ENCODE results near the gene PACRG.

GRCh38 chr6:162710419-162710818 is 17.4 kb upstream of the PACRG start:
- TF ChIP-seq POLR2A (IDR thresholded peaks at IDR 0.05; ENCODE audit: low read depth, low read length) (no peak), POLR2AphosphoS5 (IDR thresholded peaks at IDR 0.05; ENCODE audit: low read depth, low read length) (no peak), TAF1 (IDR thresholded peaks at IDR 0.05; ENCODE audit: low read depth, low read length) (no peak)

All from GM12891 (cell line).